ENCODE measurements around the gene SPATA6.
"Not testable (repeated sequence)": the region's sequence is repeated elsewhere in the genome, so short reads cannot be mapped to it uniquely, and the experiment has no call there.

The SPATA6 gene

GRCh38 chr1:48480504-48480903, 8.5 kb upstream of the SPATA6 start:
- no peak overlapping the region for H3K9ac ChIP-seq

GRCh38 chr1:48480023-48480422, 8.0 kb upstream of the SPATA6 start:
- H3K27ac ChIP-seq; H2AFZ ChIP-seq (ENCODE audit: low read depth); H3K79me2 ChIP-seq (ENCODE audit: insufficient read depth, low read depth); H3K27me3 ChIP-seq (ENCODE audit: insufficient read depth, low read depth); H3K4me2 ChIP-seq; H3K4me1 ChIP-seq (ENCODE audit: low read depth, poor library complexity, severe bottlenecking); H3K4me3 ChIP-seq (IDR thresholded peaks at IDR 0.05; ENCODE audit: insufficient read depth, low read depth, low read length); H3K36me3 ChIP-seq (ENCODE audit: insufficient read depth); H4K20me1 ChIP-seq (ENCODE audit: insufficient read depth); H3K9ac ChIP-seq: not testable (repeated sequence)

More at GRCh38 chr1:48480504-48480903, 8.5 kb upstream of the SPATA6 start:
- H3K4me2 ChIP-seq = no peak overlapping the region
- no peak overlapping the region for H3K27ac ChIP-seq
- no peaks in the 10 kb centered on the region for H3K36me3 ChIP-seq (ENCODE audit: insufficient read depth)
- H3K4me1 ChIP-seq (ENCODE audit: low read depth, poor library complexity, severe bottlenecking) = no peaks in the 10 kb centered on the region
- no peaks in the 10 kb centered on the region for H4K20me1 ChIP-seq (ENCODE audit: insufficient read depth)
- H3K4me3 ChIP-seq (IDR thresholded peaks at IDR 0.05; ENCODE audit: insufficient read depth, low read depth, low read length) = no peak overlapping the region
- TF ChIP-seq CTCF (conservative IDR thresholded peaks at IDR 0.05; ENCODE audit: low read depth, low read length) = no peak
- no peaks in the 10 kb centered on the region for H3K79me2 ChIP-seq (ENCODE audit: insufficient read depth, low read depth)
- H2AFZ ChIP-seq (ENCODE audit: low read depth) = no peak overlapping the region
- H3K27me3 ChIP-seq (ENCODE audit: insufficient read depth, low read depth) = no peaks in the 10 kb centered on the region

GRCh38 chr1:48472638-48473037, 634 bp upstream of the SPATA6 start:
- H3K36me3 ChIP-seq (ENCODE audit: insufficient read depth) = no peaks in the 10 kb centered on the region
- no peak overlapping the region for H3K27ac ChIP-seq
- no peak overlapping the region for H3K4me2 ChIP-seq
- H4K20me1 ChIP-seq (ENCODE audit: insufficient read depth) = no peaks in the 10 kb centered on the region
- H3K9ac ChIP-seq = no peak overlapping the region
- no peak for TF ChIP-seq CTCF (conservative IDR thresholded peaks at IDR 0.05; ENCODE audit: low read depth, low read length)
- no peaks in the 10 kb centered on the region for H3K79me2 ChIP-seq (ENCODE audit: insufficient read depth, low read depth)
- no peak overlapping the region for H3K4me3 ChIP-seq (IDR thresholded peaks at IDR 0.05; ENCODE audit: insufficient read depth, low read depth, low read length)
- H2AFZ ChIP-seq (ENCODE audit: low read depth) = peak overlapping the region; percentile 59; the same call in 1 of the 2 replicates
- H3K4me1 ChIP-seq (ENCODE audit: low read depth, poor library complexity, severe bottlenecking) = no peaks in the 10 kb centered on the region
- H3K27me3 ChIP-seq (ENCODE audit: insufficient read depth, low read depth) = no peaks in the 10 kb centered on the region

DNA sequence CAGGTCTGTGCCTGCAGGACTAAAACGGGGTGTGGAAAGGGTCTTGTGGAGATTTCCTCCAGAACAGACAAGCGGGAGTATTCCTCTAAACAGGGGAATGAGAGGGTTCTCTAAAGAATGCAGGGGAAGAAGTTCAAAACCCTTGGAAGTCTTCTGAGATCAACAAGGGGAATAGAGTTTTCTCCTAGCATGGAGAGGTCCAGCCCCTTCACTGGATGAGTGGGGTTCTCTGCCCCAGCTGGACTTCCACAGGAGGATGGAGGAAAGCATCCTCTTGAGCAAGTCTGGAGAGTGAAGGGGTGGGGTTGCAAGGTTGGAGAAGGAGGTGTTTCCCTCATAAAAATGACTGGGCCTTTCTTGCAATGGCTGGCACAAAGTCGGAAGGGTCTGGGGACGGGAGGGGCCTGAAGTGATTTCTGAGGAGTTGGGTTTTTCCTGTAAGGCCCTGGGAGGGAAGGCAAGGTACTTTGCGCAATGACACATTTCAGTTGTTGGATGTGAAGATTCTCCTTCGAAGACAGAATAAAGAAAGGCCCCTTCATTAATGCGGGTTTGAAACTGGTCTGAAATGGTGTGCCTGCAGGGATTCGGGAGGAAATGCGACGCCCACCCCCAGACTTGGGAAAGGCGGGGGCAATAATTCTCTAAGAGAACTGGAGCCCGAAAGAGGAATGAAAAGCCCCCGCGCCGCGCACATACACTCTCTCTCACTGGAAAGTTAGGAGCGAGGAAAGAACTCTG, 884 bp downstream of the SPATA6 start:
- Histone ChIP-seq H2AFZ (ENCODE audit: low read depth) (no peak overlapping the region), H3K9ac (no peak overlapping the region), H3K4me1 (ENCODE audit: low read depth, poor library complexity, severe bottlenecking) (no peaks in the 10 kb centered on the region), H3K27me3 (ENCODE audit: insufficient read depth, low read depth) (no peaks in the 10 kb centered on the region), H3K4me3 (IDR thresholded peaks at IDR 0.05; ENCODE audit: insufficient read depth, low read depth, low read length) (no peak overlapping the region), H3K36me3 (ENCODE audit: insufficient read depth) (no peaks in the 10 kb centered on the region), H3K79me2 (ENCODE audit: insufficient read depth, low read depth) (no peaks in the 10 kb centered on the region), H4K20me1 (ENCODE audit: insufficient read depth) (no peaks in the 10 kb centered on the region), H3K27ac (no peak overlapping the region), H3K4me2 (no peak overlapping the region)
- no peak for TF ChIP-seq CTCF (conservative IDR thresholded peaks at IDR 0.05; ENCODE audit: low read depth, low read length)

- Histone ChIP-seq H3K36me3 (ENCODE audit: insufficient read depth) (no peaks in the 10 kb centered on the region), H3K27me3 (ENCODE audit: insufficient read depth, low read depth) (no peaks in the 10 kb centered on the region), H3K27ac (no peak overlapping the region), H4K20me1 (ENCODE audit: insufficient read depth) (no peaks in the 10 kb centered on the region), H2AFZ (ENCODE audit: low read depth) (no peak overlapping the region), H3K4me2 (no peak overlapping the region), H3K9ac (no peak overlapping the region), H3K79me2 (ENCODE audit: insufficient read depth, low read depth) (no peaks in the 10 kb centered on the region), H3K4me3 (IDR thresholded peaks at IDR 0.05; ENCODE audit: insufficient read depth, low read depth, low read length) (no peak overlapping the region), H3K4me1 (ENCODE audit: low read depth, poor library complexity, severe bottlenecking) (no peaks in the 10 kb centered on the region)
- TF ChIP-seq CTCF (conservative IDR thresholded peaks at IDR 0.05; ENCODE audit: low read depth, low read length) = no peak
Observed at GRCh38 chr1:48470481-48470855, 1.5 kb downstream of the SPATA6 start.
